Measurements from ENCODE around the gene ARID1B.
"Not testable (repeated sequence)": the region's sequence is repeated elsewhere in the genome, so short reads cannot be mapped to it uniquely, and the experiment has no call there.

The ARID1B gene

DNA sequence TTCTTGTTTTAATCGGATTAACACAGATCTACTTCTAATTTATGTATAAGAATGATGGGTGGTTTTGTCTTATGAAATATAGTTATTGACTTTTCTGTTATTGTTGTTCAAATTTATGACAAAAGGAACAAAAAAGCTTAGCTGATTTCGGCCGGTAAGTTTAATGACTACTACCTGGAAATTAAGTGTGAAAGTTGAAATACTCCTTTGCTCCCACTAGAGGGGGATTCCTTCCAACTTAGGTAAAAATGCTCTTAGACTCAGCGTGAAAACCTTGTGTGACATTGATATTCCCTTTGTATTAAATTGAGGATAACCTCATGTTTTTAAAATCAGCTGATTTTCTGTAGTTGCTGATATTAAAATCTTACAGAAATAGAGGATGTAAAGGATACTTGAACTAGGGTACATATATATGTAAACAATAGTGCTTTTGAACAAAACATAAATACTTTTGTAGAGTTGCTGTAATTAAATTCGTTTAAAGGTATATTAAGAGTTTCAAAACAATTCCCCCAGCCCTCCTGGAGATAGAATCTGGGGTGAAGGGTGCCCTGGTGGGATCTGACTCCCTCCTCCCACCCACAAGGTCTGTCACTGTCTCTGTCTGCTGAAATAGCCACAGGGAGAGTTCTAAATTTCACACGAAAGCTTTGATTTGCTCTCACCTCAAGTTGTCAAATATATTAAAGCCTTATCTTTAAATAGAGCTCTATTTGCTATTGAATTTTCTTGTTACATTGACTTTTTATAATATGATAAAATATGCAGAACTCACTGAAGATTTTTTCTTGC, 257.5 kb downstream of the ARID1B start:
- no peak for DNase-seq

DNA sequence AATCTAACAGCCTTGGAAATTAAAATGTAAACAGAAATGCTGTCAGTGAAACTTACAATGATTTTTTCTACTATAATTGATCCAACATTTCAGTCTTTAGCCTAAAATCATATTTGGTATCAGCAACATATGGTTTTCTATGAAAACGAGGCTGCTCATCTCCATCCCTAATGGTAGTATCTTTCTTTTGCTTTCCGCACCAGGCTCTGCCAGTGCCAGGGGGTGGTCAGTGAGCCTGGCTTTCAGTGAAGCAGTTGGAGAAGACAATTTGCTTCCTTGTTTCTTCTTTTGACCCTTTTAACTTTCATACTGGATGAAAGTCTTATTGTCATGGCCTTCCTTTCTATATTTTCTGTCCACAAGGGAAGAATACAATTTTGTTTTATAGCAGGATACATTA, 258.4 kb downstream of the ARID1B start:
- DNase-seq, result no peak

GRCh38 chr6:157036245-157036711, 259.1 kb downstream of the ARID1B start:
- no peak for DNase-seq

GRCh38 chr6:157037165-157037564, 260.0 kb downstream of the ARID1B start:
- DNase-seq, result no peak

DNA sequence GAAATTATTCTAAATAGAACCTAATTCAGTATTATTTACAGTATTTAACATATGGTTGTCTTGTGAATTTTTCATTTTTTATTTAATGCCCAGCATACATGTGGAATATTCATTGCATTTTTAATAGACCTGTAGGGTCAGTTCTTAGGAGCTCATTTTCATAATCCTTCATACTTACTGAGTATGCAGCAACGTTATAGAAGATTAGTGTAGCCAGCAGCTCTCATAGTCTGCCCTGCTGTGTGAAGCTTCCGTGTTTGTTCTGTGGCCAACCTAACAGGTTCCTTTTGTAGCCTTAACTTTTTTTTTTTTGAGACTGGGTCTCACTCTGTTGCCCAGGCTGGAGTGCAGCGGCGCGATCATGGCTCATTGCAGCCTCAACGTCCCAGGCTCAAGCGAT, 261.4 kb downstream of the ARID1B start:
- DNase-seq, result no peak

GRCh38 chr6:157039639-157040038, 262.5 kb downstream of the ARID1B start:
- not testable (repeated sequence) for DNase-seq

DNA sequence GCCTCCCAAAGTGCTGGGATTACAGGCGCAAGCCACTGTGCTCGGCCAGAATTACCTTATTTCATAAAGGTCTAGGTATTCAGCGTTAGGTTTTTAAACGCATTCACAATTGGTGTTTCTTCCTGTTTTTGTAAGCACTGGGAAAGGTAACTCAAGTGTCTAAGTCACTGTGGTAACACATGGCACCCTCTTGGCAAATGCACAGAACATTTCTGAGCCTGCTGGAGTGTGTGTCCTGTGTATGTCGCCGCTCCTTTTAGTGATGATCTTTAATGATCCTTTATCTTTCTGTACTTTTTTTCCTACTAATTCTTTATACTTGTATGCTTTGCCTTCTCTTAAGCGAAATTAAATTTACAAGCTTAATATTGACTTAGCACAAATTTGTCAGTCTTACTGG, 263.0 kb downstream of the ARID1B start:
- DNase-seq, result no peak

DNA sequence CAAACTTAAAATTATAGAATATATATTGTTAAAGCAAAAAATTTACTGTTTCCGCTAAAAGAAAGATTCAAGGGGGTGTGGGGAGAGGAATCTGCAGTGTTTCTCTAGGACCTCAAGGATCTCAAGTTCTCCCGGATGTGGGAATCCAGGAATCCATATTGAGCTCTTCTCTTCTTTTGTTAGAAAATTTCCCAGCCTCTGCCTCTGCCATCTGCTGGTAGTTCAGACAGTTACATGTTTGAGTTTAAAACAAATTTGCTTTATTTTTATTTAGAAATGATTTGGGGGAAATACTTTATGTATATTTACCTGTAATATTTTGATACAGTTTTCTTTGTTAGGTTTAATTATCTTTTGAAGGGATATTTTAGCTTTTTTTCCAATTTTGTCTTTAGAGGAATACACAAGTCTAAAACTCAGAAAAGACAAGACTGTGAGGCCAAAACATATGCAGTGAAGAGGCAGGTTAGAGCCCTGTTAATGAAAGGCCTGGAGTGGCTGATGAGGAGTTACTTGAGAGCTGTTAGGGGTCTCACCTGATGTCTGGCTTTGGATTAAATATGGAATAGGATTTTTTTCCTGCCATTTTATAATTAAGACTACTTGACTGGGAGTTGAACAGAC, 268.8 kb downstream of the ARID1B start:
- DNase-seq, result peak; percentile 15

GRCh38 chr6:157046776-157047175, 269.6 kb downstream of the ARID1B start:
- DNase-seq, result no peak

- no peak for DNase-seq
These were observed 270.1 kb downstream of the ARID1B start for GRCh38 chr6:157047328-157047727.

- no peak for DNase-seq
These were observed 270.8 kb downstream of the ARID1B start for GRCh38 chr6:157047951-157048350.

GRCh38 chr6:157049133-157049532, 272.0 kb downstream of the ARID1B start:
- no peak for DNase-seq

DNA sequence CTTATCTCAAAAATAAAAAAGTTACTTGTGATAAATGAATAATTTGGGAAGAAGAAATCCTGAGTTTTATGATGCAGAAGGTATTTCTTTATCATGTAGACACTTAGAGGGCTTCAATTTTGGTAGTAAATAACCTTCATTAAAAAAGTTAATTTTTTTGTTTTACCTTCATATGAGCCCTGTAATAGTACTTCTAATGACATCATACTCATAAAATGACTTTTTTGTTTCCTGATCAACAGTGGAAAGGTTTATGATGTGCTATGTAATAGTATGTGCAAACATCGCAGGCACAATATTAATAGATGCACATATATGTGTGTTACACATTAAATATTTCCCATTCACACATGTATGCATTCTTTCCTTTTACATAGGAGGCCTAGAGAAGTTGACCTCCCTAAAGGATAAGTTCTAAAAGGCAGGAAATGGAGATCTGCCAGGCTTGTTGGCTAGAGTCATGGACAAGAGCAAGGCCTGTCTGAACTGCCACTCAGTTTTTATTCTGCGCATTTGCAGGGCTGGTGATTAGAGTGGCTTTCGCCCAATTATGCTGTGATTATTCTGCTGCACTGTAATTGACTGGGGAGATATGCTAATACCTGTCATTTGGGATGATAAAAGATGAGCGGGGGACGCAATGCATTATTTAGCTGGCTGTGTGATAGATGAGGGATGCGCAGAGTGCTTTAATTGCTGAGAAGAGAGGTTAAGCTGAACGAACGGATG, 273.5 kb downstream of the ARID1B start:
- no peak for DNase-seq

DNA sequence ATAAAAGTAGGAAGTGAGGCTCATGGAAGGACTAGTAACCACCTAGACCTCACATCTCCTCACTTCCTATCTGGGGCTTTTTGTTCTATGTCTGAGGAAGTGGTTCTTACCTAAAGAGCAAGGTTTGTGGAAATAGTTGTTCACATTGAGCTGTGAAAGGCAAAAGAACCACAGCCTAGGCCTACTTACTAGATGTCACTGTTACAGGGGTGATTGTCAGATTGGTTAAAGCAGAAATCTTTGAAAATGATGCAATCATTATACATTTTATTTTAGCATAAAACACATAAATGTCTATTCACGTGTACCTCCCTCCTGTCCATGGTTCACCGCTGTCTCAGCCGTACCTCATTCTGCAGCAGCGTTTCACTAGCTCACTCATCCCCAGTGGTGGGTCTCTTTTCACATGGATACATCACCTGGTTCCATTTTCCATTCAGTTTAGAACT, 277.4 kb downstream of the ARID1B start:
- DNase-seq, result no peak

DNA sequence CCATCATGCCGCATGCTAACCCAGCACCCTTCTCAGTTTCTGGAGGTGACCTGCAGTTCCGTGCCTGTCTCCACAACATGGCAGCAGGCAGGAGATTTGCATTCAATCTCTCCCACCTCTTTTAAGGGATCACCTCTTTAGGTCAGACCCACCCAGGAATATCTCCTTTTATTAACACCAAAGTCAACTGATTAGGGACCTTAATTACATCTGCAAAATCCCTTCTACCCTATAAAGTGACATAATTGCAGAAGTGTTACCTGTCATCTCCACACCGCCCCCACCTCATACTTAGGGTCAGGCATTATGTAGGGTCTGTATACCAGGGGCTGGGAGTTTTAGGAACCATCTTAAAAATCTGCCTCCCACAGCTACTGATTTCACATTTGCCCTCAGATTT, 278.7 kb downstream of the ARID1B start:
- no peak for DNase-seq

DNA sequence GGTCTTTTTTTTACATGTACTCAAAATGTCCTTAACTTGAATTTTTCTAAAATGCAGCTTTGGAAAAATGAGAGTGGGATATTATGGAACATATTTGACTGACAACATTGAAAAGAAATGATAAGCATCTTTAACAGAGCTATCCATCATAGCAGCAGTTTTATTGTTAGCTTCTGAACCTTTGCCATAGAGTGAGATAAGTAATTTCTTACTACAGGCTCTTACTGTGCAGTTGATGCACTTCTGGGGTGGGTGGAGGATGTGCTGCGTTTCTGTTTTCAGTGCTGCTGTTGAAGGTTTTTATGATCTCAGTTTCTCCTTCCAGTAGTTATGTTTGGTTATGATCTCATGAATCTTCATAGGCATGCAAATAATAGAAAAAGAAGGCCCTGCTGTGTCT, 279.1 kb downstream of the ARID1B start:
- DNase-seq, result no peak

DNA sequence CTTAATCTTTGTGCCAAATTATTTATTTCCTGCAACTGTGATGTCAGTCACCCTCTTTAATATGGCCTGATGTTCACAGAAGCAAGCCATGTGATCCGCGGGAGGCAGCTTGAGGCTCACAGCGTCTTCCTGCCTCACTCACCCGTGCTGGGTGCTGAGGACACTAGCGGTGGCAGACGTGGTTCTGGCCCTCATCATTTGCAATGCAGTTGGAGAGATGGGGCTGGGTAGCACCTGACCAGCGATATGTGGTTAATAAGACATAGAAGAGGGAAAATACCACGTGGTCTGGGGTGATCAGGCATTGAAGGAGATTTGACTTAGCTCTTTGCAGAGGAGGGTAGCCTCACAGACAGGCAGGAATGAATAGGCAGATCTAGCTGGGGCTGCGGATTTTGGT, 281.4 kb downstream of the ARID1B start:
- no peak for DNase-seq

DNA sequence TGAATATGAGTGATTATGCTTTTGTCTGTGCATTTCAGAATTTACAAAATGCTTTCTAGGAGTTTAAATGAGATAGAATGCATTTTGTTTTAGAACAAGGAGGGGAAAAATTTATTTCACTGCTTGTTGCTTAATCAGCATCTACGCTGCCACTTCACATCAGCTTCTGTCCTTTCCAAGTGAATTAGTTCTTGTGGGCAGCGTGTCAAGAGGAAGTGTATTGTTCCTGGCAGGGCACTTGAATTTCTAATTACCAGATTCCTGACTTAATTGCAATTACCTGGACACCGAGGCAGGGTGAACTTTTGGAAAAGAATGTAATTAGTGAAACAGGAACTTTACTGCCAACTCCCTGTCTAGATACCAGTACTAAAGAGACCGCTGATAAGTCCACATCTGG, 282.6 kb downstream of the ARID1B start:
- DNase-seq, result no peak

- no peak for DNase-seq
These were observed 283.3 kb downstream of the ARID1B start for GRCh38 chr6:157060440-157060952.

DNA sequence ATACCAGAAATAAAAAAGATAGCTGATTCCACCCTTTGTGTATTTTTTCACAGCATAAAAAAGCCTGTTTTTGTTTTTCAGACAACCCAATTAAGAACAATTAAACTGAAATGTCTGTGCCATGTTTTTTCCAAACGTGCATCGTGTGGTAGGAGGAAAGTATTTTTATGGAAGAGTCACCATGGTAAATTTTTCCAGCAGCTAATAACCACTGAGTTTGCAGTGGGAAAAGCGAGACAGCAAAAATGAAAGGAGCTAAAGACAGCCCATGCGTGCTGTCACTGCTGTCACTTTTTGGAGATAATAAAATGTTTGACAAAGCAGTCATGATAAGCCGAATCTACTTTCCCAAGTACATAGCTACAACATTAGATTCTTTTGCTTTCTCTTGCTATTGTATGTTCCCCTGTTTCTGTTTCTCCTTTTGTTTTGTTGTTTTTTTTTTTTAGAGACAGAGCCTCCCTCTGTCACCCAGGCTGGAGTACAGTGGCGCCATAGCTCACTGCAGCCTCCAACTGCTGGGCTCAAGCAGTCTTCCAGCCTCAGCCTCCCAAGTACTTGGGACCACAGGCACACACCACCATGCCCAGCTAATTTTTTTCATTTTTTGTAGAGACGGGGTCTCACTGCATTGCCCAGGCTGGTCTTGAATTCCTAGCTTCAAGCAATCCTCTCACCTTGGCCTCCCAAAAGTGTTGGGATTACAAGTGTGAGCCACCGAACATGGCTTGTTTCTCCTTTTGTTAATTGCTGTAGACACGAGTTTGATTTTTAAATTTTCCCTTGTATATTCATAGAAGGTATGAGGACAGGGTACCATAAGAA, 284.8 kb downstream of the ARID1B start:
- no peak for DNase-seq

DNA sequence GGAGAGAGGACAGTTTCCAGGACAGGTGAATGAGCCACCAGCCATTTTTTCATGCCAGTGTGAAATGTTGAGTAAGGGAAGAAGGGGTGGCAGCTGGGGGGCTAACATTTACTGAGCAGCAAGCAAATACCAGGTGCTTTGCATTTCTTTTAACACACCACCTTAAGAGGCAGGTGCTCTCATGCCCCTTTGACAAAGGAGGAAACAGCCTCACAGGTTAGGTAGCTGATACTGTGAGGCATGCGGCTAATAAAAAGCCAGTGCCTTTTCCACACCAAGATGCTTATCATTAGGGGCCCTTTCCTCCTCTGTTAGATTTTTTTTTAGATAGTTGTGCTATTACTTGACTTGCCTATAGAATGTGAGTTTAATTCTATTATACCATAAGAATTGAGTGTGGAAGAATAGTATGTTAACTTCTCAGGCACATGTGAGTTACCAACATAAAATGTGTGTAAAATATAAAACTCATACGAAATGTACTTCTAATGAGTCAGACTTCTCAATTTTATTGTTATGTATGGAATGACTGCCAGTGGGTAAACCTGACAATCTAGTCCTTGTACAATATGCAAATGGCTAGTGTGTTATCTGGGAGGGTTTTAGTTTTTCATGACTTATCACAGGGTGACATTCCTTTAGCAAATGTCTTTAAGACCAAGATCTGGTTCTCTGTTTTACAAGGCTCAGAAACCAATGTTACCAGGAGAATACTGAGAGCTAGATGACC, 286.2 kb downstream of the ARID1B start:
- DNase-seq, result no peak

DNA sequence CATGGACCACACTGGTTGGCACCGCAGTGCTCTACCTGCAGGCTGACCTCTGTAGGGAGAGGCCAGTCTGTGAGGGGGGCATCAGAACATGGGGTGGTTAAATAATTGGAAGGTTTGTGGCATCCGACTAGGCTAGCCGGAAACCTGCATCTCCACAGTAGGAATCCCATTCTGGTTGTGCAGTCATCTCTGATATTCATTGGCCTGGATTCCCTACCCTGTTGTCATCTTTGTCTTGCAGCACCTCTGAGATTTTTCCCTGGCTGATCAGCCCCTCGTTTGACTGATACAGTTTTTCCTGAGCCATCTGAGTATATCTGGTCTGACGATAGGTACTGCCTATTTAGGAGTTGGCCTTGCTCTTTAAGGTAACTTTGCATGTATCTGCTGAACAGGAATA, 286.7 kb downstream of the ARID1B start:
- no peak for DNase-seq

Measured in DMS 273 treated with DMSO at 0.1 percent for 48 hours (cell line).